Measurements from ENCODE around the gene NT5DC4.
A peak's percentile ranks its signal among the peaks of the same experiment; 100 is the strongest.

The NT5DC4 gene

DNA sequence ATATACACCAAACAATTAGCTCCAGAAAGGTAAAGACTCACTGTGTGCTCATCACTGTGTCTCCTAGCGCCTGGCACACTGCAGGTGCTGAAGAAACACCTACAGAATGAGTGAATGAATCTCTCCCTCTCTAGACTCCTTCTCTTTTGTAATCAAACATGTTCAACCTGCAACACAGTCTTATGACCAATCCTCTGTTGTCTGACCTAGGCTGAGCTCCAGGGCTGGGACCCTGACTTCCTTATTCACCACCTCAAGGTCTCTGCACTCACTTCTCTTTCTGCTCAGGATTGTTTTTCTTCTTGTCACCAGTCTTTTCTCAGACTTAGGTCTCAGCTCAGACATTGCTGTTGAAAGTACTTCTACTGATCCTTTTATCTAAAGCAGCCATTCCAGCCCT lies 33.7 kb downstream of the NT5DC4 start:
- DNase-seq (ENCODE audit: low spot score), result no peak

DNA sequence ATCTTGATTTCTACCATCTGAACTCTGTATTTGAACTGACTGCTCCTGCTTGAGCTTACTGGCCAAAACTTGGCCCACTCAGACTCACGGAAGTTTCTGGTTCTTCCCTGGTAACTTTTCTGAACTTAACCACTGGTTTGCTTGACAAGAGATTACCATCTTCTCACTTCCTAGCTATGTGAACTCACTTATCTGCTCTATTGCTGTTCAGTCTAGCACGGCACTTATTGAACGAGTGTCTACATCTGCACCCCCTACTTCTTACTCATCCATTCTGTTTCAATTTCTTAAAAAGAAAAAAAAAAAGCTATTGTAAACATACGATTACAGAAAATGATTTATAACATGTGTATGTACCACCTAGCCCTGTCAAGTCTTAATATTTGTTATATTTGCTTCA lies 34.6 kb downstream of the NT5DC4 start:
- DNase-seq (ENCODE audit: low spot score), result no peak

DNA sequence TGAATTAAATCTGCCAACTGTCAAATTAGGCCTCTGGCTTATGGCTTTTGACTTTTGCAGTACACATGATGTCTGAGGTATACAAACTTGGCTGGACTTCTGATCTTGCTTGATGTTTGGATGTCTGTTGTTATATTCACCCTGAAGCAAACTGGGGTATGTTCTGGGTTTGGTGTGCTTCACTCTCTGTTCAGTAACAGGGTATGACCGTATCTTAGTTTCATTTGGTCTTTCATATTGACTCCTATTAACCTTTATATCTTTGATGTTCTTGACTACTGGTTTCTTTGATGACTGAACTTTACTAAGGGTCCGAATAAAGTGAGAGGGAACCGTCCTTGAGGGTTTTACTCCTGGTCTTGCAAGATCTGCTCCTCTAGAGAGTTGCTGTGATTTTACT lies 35.4 kb downstream of the NT5DC4 start:
- DNase-seq (ENCODE audit: low spot score), result no peak

DNA sequence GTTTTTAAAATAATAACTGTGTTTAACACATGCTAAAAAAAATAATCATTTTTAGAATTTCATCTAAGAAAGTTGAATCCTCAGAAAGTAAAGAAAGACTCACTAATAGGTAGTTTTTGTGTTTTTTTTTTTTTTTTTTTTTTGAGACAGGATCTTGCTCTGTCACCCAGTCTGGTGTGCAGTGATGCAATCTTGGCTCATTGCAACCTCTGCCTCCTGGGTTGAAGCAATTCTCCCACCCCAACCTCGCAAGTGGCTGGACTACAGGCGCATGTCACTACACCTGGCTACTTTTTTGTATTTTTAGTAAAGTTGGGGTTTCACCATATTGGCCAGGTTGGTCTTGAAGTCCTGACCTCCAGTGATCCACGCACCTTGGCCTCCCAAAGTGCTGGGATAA lies 36.4 kb downstream of the NT5DC4 start:
- no peak for DNase-seq (ENCODE audit: low spot score)

DNA sequence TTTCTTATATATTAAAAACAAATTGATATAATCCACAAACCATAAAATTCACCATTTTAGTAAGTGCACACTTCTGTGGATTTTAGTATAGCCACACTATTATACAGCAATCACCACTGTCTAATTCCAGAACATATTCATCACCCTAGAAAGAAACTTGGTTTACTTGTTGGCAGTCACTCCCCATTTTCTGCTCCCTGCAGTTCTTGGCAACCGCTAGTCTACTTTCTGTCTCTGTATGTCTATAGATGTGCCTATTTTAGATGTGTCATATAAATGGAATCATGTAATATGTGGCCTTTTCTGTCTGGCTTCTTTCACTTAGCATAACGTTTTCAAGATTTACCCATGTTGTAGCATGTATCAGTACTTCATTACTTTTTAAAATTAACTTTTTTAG lies 37.9 kb downstream of the NT5DC4 start:
- DNase-seq (ENCODE audit: low spot score), result no peak

DNA sequence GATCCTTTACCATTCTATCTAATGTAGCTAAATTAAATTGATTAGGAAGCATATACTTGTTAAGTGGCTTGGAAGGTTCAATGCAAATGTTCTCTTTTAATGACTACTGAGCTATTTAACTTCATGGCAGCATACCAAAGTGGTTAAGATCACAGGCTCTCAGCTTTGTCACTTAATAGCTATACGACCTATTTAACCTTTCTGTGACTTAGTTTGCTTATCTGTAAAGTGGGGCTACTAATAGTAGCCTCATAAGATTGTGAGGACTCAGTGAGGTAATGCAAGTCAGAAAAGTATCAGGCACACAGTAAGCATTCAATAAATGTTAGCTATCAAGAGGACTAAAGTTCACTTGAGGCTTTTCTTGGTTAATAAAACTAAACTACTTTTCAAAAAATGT lies 39.3 kb downstream of the NT5DC4 start:
- DNase-seq (ENCODE audit: low spot score), result no peak

DNA sequence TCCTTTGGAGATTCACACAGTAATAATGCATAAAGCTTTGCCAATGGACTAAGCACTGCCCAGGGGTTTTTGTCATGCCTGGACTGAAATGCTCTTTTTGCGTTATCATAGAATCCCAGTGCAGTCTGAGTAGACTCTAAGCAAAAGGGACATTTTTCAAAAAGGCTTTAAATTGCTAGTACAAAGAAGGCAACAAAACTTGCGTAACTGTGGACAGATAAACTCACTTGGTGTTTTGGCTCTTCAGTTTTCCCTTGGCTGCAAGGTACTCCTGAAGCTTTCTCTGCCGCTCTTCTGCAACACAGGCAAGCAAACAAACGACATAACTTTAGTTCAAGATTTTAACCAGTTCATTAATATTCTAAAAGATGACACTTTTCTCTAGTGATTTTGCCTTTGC lies 41.5 kb downstream of the NT5DC4 start:
- no peak for DNase-seq (ENCODE audit: low spot score)

DNA sequence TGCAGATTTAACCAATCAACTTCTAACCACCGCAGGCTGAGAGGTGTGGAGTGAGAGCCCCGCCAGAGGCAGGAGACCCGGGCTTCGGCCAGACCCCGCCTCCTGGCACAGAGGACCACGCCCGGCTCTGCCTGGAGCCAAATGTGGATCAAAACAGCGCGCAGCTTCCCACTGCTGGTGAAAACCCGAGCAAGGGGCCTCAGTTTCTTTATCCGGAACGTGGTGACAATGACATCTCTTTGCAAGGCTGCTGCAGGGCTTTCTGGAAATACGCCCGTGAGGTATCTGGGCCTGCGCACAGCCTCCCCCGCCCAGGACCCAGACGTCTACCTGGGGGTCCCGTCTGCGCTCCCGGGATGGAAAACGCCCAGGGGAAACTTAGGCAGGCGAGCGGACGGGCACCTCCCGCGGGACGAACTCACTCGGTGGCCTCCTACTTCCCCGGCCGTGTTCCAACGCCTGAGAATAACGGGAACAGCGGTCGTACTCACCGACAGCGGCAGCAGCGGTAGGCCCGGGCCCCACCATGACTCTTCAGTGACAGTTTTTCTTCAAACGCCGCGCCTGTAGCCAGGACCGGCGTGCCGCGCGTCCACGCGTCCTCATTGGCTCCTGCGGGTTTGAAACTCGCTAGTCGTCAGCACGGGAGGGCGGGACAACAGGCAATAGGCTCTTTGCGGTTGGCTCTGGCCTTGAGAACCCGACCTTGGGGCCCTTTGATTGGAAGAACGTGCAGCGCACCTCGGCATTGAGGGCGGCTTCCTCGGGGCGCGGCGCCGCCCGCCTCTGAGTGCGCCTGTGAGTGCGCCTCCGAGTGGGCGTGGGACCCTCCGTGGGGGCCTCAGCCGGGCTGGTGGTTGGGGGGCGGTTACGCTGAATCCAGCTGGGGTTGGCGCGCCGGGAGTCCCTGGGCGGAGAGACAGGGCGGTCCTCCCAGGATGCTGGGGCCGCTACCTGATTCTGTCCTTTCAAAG lies 43.5 kb downstream of the NT5DC4 start, which contains the start of gene CKAP2L:
Gene CKAP2L (minus strand): TSS at position 539 of the 974 bp plus-strand sequence. CDS start 11 bp downstream, at position 528.
- peak; percentile 98 for DNase-seq (ENCODE audit: low spot score)

DNA sequence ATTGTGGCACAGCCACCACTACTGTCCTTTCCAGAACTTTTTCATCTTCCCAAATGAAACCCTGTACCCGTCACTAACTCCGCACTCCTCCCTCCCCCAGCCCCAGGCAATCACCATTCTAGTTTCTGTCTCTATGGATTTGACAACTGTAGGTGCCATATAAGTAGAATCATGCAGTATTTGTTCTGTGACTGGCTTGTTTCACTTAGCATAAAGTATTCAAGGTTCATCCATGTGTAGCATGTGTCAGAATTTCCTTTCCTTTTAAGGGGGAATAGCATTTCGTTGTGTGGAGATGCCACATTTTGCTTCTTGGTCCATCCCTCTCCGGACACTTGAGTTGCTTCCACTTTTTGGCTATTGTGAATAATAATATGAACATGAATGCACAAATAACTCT lies 44.4 kb downstream of the NT5DC4 start:
- DNase-seq (ENCODE audit: low spot score), result no peak

DNA sequence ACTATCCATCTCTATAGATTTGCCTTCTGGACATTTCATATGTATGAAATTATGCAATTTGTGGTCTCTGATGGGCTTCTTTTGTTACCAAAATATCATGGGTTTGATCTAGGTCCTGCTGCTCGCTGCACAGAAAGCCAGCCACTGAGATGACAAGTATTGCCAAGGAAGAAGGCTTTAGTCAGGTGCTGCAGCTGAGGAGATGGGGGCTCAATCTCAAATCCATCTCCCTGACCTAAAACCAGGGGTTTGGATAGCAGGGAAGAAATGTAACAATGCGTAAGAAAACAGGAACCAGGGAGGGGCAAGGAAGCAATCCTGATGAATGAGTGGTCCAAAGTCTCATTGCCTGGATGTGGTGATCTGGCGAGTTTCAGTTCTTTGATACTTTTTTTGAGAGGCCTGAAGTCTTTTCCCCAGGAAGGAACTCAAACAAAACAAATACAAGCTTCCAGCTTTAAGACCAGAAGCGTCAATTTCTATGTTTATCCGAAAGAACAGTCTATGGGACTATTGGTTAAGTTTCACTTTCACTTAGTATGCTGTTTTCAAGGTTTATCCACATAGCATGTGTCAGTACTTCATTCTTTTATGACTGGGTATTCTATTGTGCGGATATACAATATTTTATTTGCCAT lies 47.0 kb downstream of the NT5DC4 start:
- DNase-seq (ENCODE audit: low spot score), result no peak

DNA sequence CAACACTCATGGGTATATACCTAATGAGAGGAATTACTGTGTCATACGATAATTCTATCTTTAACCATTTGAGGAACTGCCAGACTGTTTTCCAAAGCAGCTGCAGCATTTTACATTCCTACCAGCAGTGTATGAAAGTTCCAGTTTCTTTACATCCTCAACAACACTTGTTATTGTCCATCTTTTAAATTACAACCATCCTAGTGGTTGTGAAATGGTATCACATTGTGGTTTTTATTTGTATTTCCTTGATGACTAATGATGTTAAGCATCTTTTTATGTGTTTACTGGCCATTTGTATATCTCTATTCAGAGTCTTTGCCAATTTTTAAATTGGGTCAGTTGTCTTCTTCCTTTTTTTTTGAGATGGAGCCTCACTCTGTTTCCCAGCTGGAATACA lies 47.6 kb downstream of the NT5DC4 start:
- peak; percentile 33 for DNase-seq (ENCODE audit: low spot score)

DNA sequence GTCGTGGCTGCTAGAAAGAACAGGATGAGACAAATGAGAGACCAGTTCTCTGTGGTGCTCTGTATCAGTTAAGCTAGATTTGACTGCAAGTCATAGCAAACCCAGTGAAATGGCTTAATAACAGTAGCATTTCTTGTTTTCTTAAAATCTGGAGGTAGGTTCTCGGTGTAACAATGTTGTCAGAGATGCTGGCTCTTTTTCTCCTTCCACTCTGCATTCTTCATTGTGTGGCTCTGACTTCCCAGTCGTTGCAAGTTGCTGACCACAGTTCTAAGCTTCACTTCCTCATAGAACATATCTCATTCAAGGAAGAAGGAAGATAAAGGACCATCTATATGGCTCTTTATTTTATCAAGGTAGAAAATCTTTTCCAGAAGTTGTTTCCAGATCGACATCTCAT lies 51.5 kb downstream of the NT5DC4 start:
- no peak for DNase-seq (ENCODE audit: low spot score)

DNA sequence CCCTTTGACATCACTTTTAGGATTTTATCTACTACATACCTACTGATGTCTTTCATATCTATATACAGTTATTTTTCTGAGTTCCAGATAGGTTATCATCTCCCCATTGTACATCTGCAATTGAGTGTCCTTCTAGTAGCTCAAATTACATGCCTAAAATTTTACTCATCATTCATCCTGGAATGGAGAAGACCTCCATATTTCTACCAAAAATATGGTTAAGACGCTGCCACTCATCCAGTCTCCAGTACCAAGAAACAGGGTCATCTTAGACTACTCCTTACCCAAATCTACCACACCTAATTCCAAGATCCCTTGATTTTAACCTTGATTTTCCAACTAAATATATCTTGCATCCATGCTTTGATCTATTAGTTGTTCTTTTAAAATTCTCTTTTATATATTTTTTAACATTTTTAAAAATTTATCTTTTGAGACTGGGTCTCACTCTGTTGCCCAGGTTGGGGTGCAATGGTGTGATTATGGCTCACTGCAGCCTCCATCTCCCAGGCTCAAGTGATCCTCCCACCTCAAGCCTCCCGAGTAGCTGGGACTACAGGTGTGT lies 52.2 kb downstream of the NT5DC4 start:
- DNase-seq (ENCODE audit: low spot score), result no peak

DNA sequence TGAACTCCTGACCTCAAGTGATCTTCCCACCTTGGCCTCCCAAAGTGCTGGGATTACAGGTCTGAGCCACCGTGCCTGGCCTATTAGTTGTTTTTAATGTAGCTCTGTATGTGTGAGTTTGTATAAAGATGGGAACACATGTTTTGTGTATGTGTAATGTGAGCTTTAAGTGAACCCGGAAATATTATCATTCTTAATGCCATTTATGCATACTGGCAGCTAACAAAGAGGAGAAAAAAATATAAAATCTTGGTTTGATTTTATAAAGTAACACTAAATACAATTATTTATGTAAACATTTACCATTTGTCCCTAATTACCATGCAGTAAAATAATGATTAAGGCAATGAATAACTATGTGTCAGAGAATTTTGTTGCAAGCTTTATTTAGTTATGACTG lies 52.7 kb downstream of the NT5DC4 start:
- DNase-seq (ENCODE audit: low spot score), result no peak

DNA sequence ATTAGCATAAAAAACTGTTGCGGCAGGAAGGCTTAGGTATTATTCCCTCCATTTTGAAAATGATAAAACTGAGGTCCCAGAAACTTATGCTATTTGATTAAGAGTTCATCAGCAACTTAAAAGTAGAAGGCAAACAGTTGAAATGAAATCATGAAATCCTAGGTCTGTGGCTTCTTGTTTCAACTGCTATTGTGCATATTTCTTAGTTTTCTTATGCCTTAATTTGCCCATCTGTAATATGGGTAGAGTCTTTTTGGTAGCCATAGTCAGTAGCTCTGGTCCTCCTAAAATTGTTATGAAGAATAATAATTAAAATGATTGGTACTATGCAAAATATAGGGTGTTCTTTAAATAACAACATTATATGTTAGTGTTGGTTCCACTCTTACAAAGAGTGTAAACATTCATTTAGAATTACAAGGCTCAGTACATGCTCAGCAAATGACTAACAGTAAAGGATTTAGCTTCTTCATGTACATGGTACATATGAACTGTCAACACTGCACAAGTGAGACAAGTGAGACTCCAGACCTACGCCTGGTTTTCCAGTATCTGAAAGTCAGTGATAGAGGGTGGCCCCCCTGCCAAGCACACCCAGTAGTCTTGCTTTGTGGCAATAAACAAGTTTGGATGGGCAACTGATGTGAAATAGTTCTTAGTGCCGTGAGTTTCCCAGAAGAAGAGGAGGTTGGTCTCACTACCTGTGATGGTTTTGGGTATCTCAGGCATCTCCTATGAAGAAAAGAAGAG lies 53.9 kb downstream of the NT5DC4 start:
- no peak for DNase-seq (ENCODE audit: low spot score)

DNA sequence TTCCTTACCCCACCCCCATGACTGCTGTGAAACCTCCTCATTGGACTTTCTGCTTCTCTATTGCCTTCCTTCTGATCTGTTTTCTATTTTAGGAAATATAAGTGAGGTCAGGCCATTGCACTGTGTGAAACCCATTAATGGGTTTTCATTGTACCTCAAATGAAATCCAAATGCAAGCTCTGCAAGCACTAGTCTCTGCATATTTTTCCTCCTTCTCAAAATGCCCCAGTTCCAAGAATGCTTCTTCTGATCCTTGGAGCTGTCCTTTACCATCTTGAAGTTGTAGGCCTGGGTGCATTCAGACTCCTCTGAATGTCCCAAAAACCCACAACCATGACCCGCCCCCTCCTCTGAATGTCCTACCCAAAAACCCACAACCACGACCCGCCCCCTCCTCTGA lies 55.3 kb downstream of the NT5DC4 start:
- no peak for DNase-seq (ENCODE audit: low spot score)

DNA sequence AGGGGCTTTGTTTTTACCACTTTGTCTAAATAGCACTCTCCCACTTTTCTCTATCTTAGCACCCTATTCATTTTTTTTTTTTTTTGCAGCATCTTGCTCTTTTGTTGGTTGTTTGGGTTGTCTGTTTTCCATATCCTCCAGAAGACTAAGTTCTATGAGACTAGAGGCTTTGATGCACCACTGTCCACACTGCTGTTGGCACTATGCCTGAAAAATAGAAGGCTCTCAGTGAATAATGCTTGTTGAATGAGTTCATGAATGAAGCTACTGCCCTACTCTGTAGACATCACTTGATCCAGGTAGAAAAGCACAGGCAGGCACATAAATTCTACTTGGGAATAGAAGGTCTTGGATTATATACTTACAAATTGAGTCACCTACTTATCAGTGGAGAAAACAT lies 56.2 kb downstream of the NT5DC4 start:
- DNase-seq (ENCODE audit: low spot score), result peak; percentile 27

DNA sequence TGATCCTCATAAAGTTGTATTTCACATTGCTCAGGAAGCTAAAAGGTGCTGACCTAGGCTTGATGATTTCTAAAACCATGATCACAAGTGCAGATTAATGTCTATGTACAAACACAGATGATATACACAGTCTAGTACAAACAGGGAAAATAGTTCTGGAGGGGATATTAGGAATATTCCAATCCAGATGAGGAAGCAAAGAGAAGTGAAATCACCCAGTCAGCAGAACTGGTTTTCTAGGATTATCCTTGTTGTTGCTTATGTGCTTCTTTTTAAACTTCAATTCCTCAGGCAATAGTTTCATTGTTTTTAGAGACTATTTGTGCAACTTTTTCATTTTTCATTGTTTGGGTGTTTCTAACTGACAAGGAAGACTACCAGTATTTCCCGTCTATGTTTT lies 58.8 kb downstream of the NT5DC4 start:
- DNase-seq (ENCODE audit: low spot score), result no peak

DNA sequence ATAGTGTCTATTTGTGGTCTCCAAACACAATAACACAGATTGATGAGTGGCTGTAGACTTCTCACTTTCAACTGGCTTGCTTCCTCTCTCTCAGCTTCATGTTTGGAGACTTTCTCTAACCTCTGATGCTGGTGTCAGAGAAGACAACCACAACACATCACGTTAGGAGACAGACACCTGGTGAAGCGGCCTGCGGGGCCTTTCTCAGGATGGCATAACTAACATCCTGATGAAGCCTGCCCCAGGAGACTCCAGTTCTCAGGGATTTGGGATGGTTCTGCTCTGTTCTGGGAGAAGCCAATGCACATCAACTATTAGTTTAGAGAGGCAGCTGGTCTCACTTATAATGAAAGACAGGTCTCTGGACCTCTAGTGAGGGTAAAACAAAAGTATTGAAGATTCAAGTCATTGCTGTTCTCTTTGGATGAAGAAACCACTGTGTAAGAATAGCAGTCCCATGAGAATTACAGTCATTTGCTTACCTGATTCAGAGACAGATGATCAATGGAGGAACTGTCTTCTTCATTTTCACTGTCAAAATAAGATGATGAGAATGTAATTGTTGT lies 61.5 kb downstream of the NT5DC4 start:
- no peak for DNase-seq (ENCODE audit: low spot score)

DNA sequence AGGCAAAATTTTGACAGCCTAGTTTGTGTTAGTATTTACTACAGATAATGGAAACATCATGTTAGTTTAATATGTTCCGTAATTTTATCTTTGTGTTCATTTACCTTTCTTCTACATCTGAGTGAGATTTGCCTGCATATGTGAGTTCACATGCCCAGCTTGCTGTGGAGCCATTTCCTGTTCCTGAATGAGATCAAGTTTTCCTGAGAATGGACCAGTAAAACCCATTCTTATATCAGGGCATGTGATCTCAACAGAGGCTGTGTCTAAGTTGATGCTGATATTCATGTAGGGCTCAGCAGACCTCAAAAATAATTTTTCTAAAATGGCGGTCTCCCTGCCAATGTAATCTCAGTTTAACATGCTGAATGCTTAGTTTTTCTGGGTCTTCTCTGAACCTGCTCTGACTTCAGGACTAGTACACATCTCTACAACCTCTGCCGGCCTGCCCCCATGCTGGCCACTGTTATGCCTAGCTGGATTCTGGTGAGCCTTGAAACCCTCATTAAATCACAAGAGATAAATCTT lies 62.4 kb downstream of the NT5DC4 start:
- DNase-seq (ENCODE audit: low spot score), result no peak

Measured in SW480 (cell line).